Adrenal gland (tissue), 5 donors: ENCODE measurements around the gene AK5.

Experiments used
- POLR2A ChIP-seq, 2 donors: fragments of 450-650 bp; IDR thresholded peaks; one replicate each; pipeline ENCODE4 v1.6.1; 2017; ENCODE audit warnings: antibody characterized with exemption in 2 of 2, mild to moderate bottlenecking in 2 of 2, moderate library complexity in 1 of 2
- TF ChIP-seq, protein P1 (sequence below), 6 experiments: fragments of 450-650 bp in 4 of 6; fragments of 200-600 bp in 2 of 6; sonication (generic) in 1 of 6; IDR thresholded peaks; 1 replicate in 5 of 6; 2 replicates in 1 of 6; pipeline versions ENCODE4 v1.5.1 to v1.8.0; 2016 to 2021; ENCODE audit warnings: antibody characterized with exemption in 6 of 6, mild to moderate bottlenecking in 2 of 6, moderate library complexity in 1 of 6
- donor health status: DM: no; HTN: no; CAD: no.

DNA sequence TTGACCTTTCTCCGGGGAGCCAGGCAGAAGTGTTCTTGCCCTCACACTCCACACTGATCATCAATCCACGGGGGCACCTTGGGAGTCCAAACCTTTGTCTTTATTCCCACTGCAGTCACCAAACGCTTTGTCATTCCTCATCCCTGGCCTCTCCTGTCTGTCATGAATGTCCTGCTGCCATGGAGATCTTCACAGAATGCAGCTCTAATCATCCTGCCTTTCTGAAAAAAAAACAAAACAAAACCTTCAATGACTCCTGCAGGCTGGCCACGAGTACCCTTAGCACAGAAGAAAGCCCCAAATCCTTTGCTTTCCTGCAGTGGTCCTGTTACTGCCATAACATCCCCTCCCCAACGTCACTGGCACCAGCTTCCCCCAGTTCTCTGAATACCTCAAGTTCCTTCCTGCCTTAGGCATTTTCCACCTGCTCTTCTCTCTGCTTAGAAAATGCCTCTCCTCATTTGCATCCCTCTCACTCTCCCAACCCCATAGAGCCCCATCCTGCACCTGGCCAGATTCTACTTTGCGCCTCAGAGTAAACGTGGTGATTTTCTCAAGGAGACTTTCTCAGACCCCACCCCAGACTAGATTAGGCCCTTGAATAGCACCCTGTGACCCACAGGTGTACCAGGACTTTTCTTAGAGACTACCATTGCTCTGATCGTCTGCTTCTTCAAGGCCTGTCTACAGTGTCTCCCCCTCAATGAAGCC, 131.2 kb downstream of the AK5 start:
- TF ChIP-seq, protein P1, sequence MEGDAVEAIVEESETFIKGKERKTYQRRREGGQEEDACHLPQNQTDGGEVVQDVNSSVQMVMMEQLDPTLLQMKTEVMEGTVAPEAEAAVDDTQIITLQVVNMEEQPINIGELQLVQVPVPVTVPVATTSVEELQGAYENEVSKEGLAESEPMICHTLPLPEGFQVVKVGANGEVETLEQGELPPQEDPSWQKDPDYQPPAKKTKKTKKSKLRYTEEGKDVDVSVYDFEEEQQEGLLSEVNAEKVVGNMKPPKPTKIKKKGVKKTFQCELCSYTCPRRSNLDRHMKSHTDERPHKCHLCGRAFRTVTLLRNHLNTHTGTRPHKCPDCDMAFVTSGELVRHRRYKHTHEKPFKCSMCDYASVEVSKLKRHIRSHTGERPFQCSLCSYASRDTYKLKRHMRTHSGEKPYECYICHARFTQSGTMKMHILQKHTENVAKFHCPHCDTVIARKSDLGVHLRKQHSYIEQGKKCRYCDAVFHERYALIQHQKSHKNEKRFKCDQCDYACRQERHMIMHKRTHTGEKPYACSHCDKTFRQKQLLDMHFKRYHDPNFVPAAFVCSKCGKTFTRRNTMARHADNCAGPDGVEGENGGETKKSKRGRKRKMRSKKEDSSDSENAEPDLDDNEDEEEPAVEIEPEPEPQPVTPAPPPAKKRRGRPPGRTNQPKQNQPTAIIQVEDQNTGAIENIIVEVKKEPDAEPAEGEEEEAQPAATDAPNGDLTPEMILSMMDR (IDR thresholded peaks at IDR 0.05) = no peak
- no peak for TF ChIP-seq POLR2A (IDR thresholded peaks at IDR 0.05)
